Smooth muscle cell of the brain vasculature (primary cell): ENCODE measurements around the gene C3orf52.

ENCODE experiments used
- DNase-seq: peaks from one replicate; pipeline ENCODE4 v3.0.0-alpha.2; 2012; ENCODE audit warnings: low read depth, low spot score

Gene C3orf52

GRCh38 chr3:112136046-112136445 is 49.9 kb downstream of the C3orf52 start:
- DNase-seq = no peak

DNA sequence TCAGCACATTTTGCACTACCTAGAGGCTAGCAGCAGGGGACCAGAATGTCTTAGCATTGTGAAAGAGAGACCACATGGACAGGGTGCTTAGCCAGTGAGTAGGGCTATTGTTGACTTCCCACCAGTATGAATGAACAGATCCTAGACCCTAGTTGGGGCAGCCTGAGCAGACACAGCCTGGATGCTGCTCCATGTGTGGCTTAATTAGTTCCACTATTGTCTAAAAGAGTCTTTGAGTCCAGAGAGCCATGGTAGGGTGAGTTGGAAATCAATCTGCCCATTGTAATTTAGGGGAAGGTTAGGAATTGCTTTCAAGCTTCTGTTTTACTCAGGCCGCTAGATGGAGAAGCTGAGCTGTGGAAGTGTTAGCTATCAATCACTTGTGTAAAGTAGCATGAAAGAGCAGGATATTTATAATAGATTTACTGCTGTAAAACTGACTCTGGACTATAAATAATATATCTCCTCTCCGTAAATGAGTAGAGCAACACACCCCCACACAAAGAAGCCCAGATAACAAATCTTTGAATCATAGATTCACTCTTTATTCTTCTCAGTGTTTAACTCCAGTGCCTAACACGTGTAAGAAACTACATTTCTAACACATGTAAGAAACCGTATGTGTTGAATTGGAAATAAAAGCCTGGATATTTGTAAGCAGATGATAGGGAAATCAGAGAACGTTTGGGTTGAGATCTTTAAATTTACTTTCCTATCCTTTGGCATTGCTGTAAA is 50.9 kb downstream of the C3orf52 start:
- no peak for DNase-seq

DNA sequence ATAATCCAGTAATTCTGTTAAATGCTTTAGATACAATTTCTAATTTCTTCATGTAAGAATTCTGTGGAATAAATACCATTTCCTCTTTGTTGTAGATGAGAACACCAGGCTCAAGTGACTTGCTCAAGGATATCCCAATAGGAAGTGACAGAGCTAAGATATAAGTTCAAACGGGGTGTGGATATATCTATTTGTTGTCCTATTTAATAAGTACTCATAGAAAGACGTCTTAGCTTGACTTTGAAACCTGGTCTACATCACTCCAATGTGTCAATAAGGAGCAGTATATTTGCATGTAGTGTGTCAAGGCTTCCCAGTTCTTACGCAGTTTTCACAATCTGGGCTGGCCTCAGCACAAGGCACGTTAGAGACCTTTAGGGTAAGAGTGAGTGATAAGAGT is 51.6 kb downstream of the C3orf52 start:
- DNase-seq = no peak

- no peak for DNase-seq
Measured at GRCh38 chr3:112138219-112138969, 52.2 kb downstream of the C3orf52 start.

- no peak for DNase-seq
Measured at GRCh38 chr3:112140584-112140983, 54.4 kb downstream of the C3orf52 start.

DNA sequence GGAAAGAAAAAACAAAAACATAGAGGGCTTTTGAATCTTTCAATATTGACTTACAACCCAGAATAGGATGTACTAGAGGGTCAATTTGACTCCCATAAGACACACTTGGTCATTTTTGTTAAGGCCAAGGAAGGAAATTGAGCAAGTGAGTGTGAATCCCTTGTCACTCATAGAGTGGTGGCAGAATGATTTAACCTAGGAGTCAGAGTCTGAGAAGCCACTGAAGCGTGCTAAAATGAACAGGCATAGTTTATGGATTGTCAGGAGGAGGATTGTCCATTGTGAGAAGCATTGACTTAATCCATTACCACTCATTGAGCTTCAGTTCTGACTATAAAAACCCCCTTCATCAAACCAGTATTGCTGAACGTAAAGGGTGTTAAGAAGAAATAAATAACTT is 55.1 kb downstream of the C3orf52 start:
- DNase-seq = no peak

- no peak for DNase-seq
Measured at GRCh38 chr3:112143251-112143650, 57.1 kb downstream of the C3orf52 start.

GRCh38 chr3:112143689-112144088 is 57.5 kb downstream of the C3orf52 start:
- DNase-seq = no peak

DNA sequence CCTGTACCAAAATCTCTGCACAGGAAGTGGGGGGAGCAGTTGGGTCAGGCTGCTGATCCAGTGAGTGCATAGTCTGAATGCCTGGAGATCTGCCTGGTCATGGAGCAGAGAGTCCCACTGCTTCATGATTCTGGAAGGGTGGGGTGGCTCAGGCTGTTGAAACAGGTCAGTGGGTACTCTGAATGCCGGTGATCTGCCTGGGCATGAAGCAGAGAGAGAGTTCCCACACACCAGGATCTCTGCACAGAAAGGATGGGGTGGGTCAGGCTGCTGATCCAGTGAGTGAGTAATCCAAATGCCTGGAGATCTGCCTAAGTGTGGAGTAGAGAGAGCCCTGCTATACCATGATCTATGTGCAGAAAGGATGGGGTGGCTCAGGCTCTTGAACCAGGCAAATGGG is 62.9 kb downstream of the C3orf52 start:
- no peak for DNase-seq

DNA sequence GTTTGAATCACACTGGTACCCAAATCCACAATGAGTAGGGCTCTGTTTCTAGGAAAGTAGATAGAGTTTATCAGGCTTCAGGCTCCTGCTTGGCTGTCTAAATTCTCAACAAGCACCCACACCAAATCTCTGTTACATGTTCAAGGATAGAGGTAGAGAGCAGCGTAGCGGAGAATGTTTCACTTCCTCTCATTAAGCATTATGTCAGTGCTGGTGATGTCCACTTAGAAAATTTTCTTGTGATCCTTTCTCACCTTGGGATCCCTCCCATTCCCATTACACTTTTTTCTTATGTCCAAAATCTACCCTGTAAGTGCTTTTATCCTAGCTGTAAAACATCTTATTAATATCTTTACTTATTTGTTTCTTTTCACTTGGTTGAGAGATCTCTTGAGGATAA is 81.6 kb downstream of the C3orf52 start:
- no peak for DNase-seq
